HG03439 (cell line): Measurements from ENCODE around the gene PRR23E.

ENCODE experiments used
- ATAC-seq: cut with Tn5 transposase; IDR thresholded peaks from one replicate; pipeline ENCODE4 v1.9.1; 2021; ENCODE audit warnings: mild to moderate bottlenecking, moderate library complexity; ENCODE audit not compliant: unreplicated experiment

The PRR23E gene

GRCh38 chr3:127164615-127165014, 28.3 kb upstream of the PRR23E start:
- no peak for ATAC-seq

- no peak for ATAC-seq
These were observed 27.9 kb upstream of the PRR23E start for GRCh38 chr3:127165036-127165435.

GRCh38 chr3:127165694-127166485, 27.0 kb upstream of the PRR23E start:
- no peak for ATAC-seq

DNA sequence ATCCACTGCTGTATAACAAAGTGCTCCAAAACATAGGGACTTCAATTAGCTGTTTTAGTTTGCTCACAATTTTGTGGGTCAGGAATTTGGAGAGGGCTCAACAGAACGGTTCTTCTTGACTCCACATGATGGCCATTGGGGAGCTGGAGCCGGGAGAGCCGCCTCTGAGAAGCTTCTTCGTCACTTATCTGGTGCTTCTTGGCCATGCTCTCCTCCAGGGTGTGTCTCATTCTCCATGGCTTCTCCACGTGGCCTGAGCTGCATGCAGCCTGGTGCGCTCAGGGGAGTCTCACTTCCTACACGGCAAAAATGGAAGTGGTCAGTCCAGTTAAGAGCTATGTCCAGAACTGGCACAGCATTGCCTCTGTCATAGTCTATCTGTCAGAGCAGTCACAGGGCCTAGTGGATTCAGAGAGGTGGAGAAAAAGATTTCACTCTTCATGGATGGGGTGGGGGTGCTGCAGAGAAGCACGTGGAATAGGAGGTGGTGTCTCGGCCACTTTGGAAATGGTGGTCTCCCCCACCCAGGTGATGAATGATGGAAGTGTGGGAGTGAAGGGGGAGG, 26.3 kb upstream of the PRR23E start:
- no peak for ATAC-seq

- no peak for ATAC-seq
These were observed 25.5 kb upstream of the PRR23E start for GRCh38 chr3:127167315-127168043.

DNA sequence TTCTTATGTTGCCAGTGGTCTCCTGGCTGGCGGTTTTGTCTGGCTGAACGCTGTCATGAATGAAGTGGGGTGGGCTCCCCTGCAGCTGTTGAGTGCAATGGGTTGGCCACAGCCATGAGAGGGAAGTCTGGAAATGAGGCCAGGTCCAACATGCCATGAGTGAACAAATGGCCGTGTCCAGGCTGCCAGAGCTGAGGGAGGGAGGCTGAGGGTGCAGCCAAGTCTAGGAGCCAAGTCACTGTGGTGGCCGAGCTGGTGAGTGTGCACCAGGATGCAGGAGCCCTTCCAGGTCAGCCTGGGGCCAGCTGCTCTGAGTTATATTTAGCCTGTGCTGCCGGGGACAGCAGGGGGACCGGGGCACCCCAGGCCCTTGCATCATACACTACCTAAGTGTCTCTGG, 24.7 kb upstream of the PRR23E start:
- ATAC-seq, result no peak

DNA sequence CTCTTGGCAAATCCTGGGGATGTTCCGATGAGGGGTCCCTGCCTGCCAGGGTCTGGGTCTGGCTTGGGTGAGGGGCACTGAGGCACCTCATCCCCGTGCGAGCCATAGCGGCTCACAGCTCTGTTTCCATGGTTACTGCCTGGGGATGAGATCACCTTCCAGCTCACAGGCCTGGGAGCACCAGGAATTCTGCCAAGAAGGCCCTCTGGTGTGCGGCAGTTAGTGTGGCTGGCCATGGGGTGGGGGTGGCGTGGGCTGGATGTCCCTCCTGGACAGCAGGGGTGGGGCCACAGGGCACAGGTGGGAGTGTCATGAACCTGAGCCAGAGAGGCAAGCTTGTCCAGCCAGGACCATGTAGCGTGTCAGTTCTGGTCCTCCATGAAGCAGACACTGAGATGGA, 22.1 kb upstream of the PRR23E start:
- ATAC-seq, result no peak

- no peak for ATAC-seq
These were observed 21.6 kb upstream of the PRR23E start for GRCh38 chr3:127171320-127171719.

DNA sequence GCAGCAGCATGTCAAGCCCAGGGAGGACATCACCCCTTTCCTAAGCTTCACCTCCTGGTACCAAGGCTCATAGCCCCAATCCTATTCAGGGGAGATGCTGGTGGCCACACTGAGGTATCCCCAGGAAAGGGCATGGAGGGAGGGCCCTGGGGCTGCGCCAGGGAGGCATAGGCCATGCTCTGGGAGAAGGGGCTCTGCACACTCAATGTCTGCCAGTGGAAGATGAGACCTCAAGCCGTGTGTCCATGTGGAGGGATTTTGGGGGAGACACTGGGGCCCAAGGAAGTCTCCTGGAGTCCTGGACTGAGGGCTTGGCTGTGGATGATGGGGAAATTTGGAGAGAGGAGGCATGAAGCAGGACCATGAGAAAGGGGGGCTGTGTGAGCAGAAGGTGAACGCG, 21.2 kb upstream of the PRR23E start:
- ATAC-seq, result no peak

- no peak for ATAC-seq
These were observed 20.7 kb upstream of the PRR23E start for GRCh38 chr3:127172211-127172610.

- ATAC-seq, result no peak
These were observed 20.0 kb upstream of the PRR23E start for GRCh38 chr3:127172781-127173515.

DNA sequence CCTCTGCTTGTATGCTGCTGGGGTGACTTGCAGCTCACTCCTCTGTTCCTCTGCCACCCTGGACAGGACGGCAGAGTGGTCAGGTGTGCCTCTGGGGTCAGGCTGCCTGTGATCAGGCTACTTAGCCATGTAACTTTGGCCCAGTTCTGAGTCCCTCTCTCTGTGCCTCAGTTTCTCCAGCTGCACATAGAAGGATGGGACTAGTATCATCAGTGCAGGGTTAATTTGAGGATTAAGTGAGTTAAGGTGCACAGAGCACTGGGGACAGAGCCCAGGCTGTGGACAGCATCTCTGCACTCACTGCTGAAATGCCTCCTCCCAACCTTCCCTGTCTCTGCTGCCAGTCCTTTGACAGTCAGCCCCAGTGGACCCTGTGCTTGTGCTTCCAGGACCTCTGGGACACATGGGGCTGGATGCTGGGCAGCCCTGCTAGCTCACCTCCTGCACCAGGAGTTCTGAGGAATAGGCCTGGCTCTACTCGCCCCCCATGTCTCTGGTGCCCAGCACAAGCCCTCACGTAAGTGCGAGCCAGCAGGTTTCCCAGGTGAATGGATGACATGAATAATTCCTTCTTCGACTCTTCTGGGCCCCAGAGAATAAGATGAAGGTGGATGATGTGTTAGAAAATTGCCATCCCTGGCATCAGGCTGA, 19.3 kb upstream of the PRR23E start:
- ATAC-seq, result no peak

GRCh38 chr3:127174284-127174683, 18.6 kb upstream of the PRR23E start:
- ATAC-seq, result no peak

DNA sequence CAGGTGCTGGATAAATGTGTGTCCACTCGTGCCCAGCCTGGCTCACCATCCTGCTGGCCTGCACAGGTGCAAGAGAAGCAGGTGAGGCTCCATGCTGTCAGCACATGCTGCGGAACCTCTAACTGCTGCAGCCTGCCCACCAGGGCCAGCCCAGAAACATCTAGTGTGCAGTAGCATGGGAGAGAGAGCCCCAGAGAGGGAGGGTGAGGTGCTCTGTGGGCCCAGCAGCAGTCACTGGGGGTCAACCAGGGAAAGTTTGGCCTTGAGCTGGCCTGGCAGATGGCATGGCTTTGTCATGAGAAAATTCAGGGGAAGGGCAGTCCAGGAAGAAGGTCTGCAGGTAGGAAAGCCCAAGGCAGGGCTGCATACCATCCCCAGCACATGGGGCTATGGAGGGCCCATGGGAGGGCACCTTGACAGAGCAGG, 18.2 kb upstream of the PRR23E start:
- no peak for ATAC-seq

DNA sequence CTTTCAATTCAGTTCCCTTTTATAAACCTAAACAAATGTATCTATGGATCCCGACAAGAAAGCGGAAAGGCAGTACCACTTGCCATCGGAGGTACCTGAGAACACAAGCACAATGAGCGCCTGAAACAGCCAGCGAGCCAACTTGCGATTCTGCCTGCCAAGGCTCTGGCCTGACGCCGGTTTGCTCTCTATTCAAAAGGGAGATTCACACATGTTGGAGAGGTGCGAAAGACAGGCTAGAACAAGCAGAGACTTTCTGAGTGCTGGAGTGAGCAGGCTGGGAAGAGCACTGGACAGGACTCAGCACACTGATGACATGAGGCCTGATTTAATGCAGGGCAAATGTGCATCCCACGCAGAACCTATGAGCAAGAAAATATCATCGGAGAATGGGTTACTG, 17.7 kb upstream of the PRR23E start:
- no peak for ATAC-seq

GRCh38 chr3:127177226-127177625, 15.7 kb upstream of the PRR23E start:
- ATAC-seq, result no peak

GRCh38 chr3:127180859-127181258, 12.1 kb upstream of the PRR23E start:
- ATAC-seq, result no peak

DNA sequence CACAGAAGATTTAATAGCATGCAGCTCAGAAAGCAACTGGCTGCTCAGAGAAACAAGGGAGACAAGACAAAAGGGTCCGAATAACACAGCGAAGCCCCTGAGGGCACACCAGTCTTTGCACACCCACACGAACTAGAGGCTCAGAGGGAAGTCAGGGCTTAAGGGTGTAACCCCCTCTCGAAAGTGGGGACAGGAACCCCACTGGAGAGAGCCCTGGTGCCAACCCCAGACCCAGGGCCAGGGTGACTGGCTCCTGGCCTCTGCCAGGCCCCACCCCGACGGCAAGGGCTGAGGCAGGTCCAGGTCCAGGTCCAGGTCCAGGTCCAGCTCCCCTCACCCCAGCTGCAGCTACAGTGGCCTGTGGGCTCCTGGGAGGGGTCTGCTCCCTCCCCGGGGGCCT, 10.5 kb upstream of the PRR23E start:
- no peak for ATAC-seq

- ATAC-seq, result no peak
These were observed 9.8 kb upstream of the PRR23E start for GRCh38 chr3:127182848-127183714.
